ENCODE data around the gene MYL5. TPM values are rescaled to one million over a fixed set of nuclear protein-coding genes. Genes with fewer than 3 reads are reported as not detected.

Gene MYL5
- total RNA-seq, 1 experiment from 2014 or later: 18.0 TPM

DNA sequence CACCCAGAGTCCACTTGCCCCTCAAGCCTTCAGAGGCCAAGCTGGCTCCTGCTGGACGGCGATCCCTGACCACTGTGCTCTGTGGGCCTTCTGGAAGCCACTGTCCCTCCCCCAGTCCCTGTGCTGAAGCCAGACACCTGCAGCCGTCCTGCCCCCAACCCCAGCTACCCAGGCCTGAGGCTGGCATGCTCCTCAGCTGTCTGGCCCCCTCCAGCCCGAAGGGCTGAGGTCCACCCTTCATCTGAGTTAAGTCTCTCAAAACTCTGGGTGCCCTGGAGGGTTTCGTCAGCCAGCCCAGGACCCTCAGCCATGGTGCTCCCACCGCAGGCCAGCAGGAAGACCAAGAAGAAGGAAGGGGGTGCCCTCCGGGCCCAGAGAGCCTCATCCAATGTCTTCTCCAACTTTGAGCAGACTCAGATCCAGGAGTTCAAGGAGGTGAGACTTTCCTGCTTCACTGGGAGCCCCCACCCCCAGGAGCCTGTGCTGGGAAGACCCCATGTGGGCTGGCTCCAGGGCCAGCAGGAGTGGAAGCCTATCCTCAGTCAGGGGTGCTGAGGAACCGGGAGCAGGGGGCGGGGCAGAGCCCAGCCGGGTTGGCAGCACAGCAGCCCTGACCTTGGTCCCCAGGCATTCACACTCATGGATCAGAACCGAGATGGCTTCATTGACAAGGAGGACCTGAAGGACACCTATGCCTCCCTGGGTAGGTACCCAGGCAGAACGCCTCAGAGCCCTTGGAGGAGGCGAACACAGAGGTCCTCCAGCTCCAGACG is 4.2 kb downstream of the MYL5 start:
- Mint-ChIP-seq H3K9me3 (no peaks in the 10 kb centered on the region), H3K27me3 (ENCODE audit: low read depth) (peaks cover 11% of the 10 kb centered on the region), H3K36me3 (ENCODE audit: insufficient read depth in 1 of 3, low read depth in 3 of 3) (peaks cover under 1 to 1% (median under 1%) of the 10 kb centered on the region in 3 experiments; a peak in 4 of 7 replicates), H3K27ac (no peak overlapping the region), H3K4me1 (peaks cover under 1 to 14% of the 10 kb centered on the region in 2 experiments; a peak in 2 of 4 replicates), H3K4me3 (no peak overlapping the region; a peak in 1 of 5 replicates)
- H2BK12ac ChIP-seq (ENCODE audit: insufficient read length, low read depth, low read length): no peak overlapping the region
- H3K18ac ChIP-seq (ENCODE audit: insufficient read length, low read depth, low read length): no peak overlapping the region
- no peak overlapping the region for H2BK20ac ChIP-seq (ENCODE audit: low read depth, low read length, poor library complexity, severe bottlenecking)
- H3K79me1 ChIP-seq (ENCODE audit: insufficient read depth, low read depth, low read length, poor library complexity, severe bottlenecking): peaks cover under 1% of the 10 kb centered on the region
- no peaks in the 10 kb centered on the region for H3K9me3 ChIP-seq (ENCODE audit: control insufficient read depth, low read depth, low read length)
- H3K23ac ChIP-seq (ENCODE audit: insufficient read length, low read depth, low read length): no peak overlapping the region
- no peak overlapping the region for H3K4ac ChIP-seq (ENCODE audit: low read depth, low read length)
- no peak overlapping the region for H3T11ph ChIP-seq (ENCODE audit: low read length)
- no peaks in the 10 kb centered on the region for H3K27me3 ChIP-seq (ENCODE audit: insufficient read depth, low read length)
- no peak overlapping the region for H4K91ac ChIP-seq (ENCODE audit: insufficient read length, low read depth, low read length)
- H3K23me2 ChIP-seq (ENCODE audit: insufficient read length, low read depth, low read length, poor library complexity, severe bottlenecking): peaks cover 16% of the 10 kb centered on the region
- no peak overlapping the region for H2BK5ac ChIP-seq (ENCODE audit: insufficient read length, low read length)
- no peak overlapping the region for H2BK120ac ChIP-seq (ENCODE audit: low read depth, low read length, poor library complexity, severe bottlenecking)
- no peak overlapping the region for H3K14ac ChIP-seq (ENCODE audit: insufficient read depth, low read length)
- no peak overlapping the region for H2AK5ac ChIP-seq (ENCODE audit: insufficient read length, low read length)
- no peak overlapping the region for H2AFZ ChIP-seq (ENCODE audit: low read length)
- no peak overlapping the region for H4K8ac ChIP-seq (replicated peaks; ENCODE audit: insufficient read length, low read depth, low read length)
- no peak overlapping the region for H3K4me2 ChIP-seq (ENCODE audit: insufficient read depth, insufficient read length, low read length)
- no peak overlapping the region for H3K27ac ChIP-seq (ENCODE audit: insufficient read length, low read depth, low read length)
- no peaks in the 10 kb centered on the region for H3K4me1 ChIP-seq (ENCODE audit: insufficient read depth, low read length)
- no peaks in the 10 kb centered on the region for H4K20me1 ChIP-seq (ENCODE audit: control insufficient read depth, insufficient read depth, insufficient read length)
- peaks cover 1% of the 10 kb centered on the region; the same call in 1 of the 2 replicates for H3K79me2 ChIP-seq (ENCODE audit: insufficient read depth, low read length)
- no peak overlapping the region for H3K56ac ChIP-seq (ENCODE audit: insufficient read length, low read depth, low read length)
- no peak overlapping the region for H3K9ac ChIP-seq (ENCODE audit: extremely low read depth, insufficient read length, low read length)
- WGBS (ENCODE audit: extremely low coverage, insufficient read length, low lambda C conversion rate): no CpG with 5 or more reads among the region's 14 CpGs
- no peak for DNase-seq
- H2BK15ac ChIP-seq (ENCODE audit: low read depth, low read length): no peak overlapping the region; the same call in 1 of the 2 replicates
- TF ChIP-seq, protein P1, sequence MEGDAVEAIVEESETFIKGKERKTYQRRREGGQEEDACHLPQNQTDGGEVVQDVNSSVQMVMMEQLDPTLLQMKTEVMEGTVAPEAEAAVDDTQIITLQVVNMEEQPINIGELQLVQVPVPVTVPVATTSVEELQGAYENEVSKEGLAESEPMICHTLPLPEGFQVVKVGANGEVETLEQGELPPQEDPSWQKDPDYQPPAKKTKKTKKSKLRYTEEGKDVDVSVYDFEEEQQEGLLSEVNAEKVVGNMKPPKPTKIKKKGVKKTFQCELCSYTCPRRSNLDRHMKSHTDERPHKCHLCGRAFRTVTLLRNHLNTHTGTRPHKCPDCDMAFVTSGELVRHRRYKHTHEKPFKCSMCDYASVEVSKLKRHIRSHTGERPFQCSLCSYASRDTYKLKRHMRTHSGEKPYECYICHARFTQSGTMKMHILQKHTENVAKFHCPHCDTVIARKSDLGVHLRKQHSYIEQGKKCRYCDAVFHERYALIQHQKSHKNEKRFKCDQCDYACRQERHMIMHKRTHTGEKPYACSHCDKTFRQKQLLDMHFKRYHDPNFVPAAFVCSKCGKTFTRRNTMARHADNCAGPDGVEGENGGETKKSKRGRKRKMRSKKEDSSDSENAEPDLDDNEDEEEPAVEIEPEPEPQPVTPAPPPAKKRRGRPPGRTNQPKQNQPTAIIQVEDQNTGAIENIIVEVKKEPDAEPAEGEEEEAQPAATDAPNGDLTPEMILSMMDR (conservative IDR thresholded peaks at IDR 0.05): no peak
- H4K5ac ChIP-seq (ENCODE audit: insufficient read length, low read depth, low read length): no peak overlapping the region

All from H9 (cell line).